ENCODE measurements around the gene ETV6.

DNA sequence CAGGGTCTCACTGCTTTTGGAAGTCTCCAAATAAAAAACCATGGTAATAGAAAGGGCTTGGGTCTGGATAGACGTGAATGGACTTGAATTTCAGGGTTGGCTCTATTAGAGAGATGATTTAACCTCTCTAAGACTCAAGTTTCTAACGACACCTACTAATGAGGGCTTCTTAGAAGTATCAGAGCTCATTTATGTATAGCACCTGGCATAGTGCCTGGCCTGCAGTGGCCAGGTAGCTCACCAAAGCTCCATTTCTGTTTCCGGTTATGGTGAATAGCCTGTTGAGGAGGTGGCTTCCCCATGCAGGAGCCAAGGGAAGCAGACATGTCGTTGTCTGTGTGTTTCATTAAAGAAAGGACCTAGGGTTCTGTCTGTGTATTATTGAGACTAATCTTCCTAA lies 108.6 kb downstream of the ETV6 start:
- TF ChIP-seq, protein P1, sequence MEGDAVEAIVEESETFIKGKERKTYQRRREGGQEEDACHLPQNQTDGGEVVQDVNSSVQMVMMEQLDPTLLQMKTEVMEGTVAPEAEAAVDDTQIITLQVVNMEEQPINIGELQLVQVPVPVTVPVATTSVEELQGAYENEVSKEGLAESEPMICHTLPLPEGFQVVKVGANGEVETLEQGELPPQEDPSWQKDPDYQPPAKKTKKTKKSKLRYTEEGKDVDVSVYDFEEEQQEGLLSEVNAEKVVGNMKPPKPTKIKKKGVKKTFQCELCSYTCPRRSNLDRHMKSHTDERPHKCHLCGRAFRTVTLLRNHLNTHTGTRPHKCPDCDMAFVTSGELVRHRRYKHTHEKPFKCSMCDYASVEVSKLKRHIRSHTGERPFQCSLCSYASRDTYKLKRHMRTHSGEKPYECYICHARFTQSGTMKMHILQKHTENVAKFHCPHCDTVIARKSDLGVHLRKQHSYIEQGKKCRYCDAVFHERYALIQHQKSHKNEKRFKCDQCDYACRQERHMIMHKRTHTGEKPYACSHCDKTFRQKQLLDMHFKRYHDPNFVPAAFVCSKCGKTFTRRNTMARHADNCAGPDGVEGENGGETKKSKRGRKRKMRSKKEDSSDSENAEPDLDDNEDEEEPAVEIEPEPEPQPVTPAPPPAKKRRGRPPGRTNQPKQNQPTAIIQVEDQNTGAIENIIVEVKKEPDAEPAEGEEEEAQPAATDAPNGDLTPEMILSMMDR (IDR thresholded peaks at IDR 0.05), result no peak
- TF ChIP-seq POLR2A (IDR thresholded peaks at IDR 0.05), result no peak
